ENCODE results near the gene KCNG4. TPM values are rescaled to one million over a fixed set of nuclear protein-coding genes. Genes with fewer than 3 reads are reported as not detected.

The KCNG4 gene
- total and polyA plus RNA-seq, 2 donors (not counting 1 experiment from before 2014, with no cell fraction given): not detected

DNA sequence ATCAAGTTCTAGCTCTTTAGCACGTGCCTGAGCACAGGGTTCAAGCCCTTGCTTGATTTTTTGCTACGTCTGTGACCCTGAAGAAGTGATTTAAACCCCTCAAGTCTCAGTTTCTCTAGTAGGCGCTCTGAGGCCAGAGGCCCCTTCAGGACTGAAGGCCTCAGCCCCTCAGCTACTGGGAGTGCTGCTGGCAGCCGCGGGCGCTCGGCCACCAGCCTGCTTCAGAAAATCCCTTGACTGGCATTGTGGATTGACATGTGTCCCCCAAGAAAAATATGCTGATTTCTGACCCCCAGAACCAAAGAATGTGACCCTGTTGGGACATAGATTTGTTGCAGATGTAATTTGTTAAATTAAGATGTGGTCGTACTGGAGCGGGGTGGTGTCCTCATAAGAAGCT is 34.7 kb upstream of the KCNG4 start:
- no peak overlapping the region for H3K9ac ChIP-seq (ENCODE audit: insufficient read depth, low read length)
- H3K9me3 ChIP-seq (ENCODE audit: control insufficient read depth, insufficient read depth, low read depth, low read length): no peaks in the 10 kb centered on the region
- no peak overlapping the region for H3K4me2 ChIP-seq (ENCODE audit: extremely low read depth, insufficient read depth, low read length)
- no peaks in the 10 kb centered on the region for H3K36me3 ChIP-seq (ENCODE audit: control insufficient read depth, insufficient read depth, low read length)
- H3K79me2 ChIP-seq (ENCODE audit: control insufficient read depth, insufficient read depth, low read length): no peaks in the 10 kb centered on the region
- TF ChIP-seq, protein P1, sequence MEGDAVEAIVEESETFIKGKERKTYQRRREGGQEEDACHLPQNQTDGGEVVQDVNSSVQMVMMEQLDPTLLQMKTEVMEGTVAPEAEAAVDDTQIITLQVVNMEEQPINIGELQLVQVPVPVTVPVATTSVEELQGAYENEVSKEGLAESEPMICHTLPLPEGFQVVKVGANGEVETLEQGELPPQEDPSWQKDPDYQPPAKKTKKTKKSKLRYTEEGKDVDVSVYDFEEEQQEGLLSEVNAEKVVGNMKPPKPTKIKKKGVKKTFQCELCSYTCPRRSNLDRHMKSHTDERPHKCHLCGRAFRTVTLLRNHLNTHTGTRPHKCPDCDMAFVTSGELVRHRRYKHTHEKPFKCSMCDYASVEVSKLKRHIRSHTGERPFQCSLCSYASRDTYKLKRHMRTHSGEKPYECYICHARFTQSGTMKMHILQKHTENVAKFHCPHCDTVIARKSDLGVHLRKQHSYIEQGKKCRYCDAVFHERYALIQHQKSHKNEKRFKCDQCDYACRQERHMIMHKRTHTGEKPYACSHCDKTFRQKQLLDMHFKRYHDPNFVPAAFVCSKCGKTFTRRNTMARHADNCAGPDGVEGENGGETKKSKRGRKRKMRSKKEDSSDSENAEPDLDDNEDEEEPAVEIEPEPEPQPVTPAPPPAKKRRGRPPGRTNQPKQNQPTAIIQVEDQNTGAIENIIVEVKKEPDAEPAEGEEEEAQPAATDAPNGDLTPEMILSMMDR (conservative IDR thresholded peaks at IDR 0.05 in 1 of 2, IDR thresholded peaks at IDR 0.05 in 1 of 2; ENCODE audit: low read depth in 1 of 2, low read length in 2 of 2): no peak
- no peak for TF ChIP-seq EZH2 (IDR thresholded peaks at IDR 0.05; ENCODE audit: low read length, missing control alignments)
- no peak overlapping the region for H3K27ac ChIP-seq (ENCODE audit: insufficient read depth, low read length)
- no peaks in the 10 kb centered on the region for H3K4me1 ChIP-seq (ENCODE audit: control insufficient read depth, extremely low read depth, insufficient read depth, low read length)
- H4K20me1 ChIP-seq (ENCODE audit: control insufficient read depth, extremely low read depth, insufficient read depth, low read length): no peaks in the 10 kb centered on the region
- H2AFZ ChIP-seq (ENCODE audit: low read length): no peak overlapping the region
- H3K4me3 ChIP-seq (replicated peaks in 1 of 4; ENCODE audit: control extremely low read depth in 1 of 4, insufficient read depth in 1 of 4, low read depth in 3 of 4, low read length in 4 of 4): no peak overlapping the region
- peaks cover 5% of the 10 kb centered on the region for H3K27me3 ChIP-seq (ENCODE audit: control insufficient read depth, insufficient read depth, low read length)
- DNase-seq (ENCODE audit: low read depth in 2 of 2): no peak

DNA sequence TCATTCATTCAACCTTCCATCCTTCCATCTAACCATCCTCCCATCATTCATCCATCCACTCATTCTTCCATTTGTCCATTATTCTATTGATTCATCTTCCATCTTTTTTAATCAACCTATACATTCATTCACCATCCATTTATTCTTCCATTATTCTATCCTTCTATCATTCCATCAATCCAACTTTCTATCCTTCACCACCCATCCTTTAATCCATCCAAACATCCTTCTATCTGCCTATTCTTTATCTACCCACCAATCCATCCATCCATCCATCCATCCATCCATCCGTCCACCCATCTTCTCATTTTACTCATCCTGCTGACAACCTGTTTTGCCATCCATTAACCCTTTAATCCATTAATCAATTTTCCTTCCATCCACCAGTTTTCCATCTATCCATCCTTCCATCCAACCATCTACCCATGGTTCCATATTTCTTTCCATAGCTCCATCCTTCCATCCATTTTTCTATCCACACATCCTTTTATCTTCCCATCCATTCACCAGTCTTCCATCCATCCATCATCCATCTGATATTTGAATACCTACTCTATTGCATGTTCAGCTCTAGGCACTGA is 33.0 kb upstream of the KCNG4 start:
- H3K4me1 ChIP-seq (ENCODE audit: control insufficient read depth, extremely low read depth, insufficient read depth, low read length): no peaks in the 10 kb centered on the region
- H3K79me2 ChIP-seq (ENCODE audit: control insufficient read depth, insufficient read depth, low read length): no peaks in the 10 kb centered on the region
- H2AFZ ChIP-seq (ENCODE audit: low read length): no peak overlapping the region
- no peak overlapping the region for H3K27ac ChIP-seq (ENCODE audit: insufficient read depth, low read length)
- H3K4me2 ChIP-seq (ENCODE audit: extremely low read depth, insufficient read depth, low read length): no peak overlapping the region
- H4K20me1 ChIP-seq (ENCODE audit: control insufficient read depth, extremely low read depth, insufficient read depth, low read length): no peaks in the 10 kb centered on the region
- no peaks in the 10 kb centered on the region for H3K36me3 ChIP-seq (ENCODE audit: control insufficient read depth, insufficient read depth, low read length)
- no peak overlapping the region for H3K4me3 ChIP-seq (replicated peaks in 1 of 4; ENCODE audit: control extremely low read depth in 1 of 4, insufficient read depth in 1 of 4, low read depth in 3 of 4, low read length in 4 of 4)
- TF ChIP-seq, protein P1 (conservative IDR thresholded peaks at IDR 0.05 in 1 of 2, IDR thresholded peaks at IDR 0.05 in 1 of 2; ENCODE audit: low read depth in 1 of 2, low read length in 2 of 2): no peak
- no peak for TF ChIP-seq EZH2 (IDR thresholded peaks at IDR 0.05; ENCODE audit: low read length, missing control alignments)
- DNase-seq (ENCODE audit: low read depth in 2 of 2): no peak
- no peak overlapping the region for H3K9ac ChIP-seq (ENCODE audit: insufficient read depth, low read length)
- no peaks in the 10 kb centered on the region for H3K9me3 ChIP-seq (ENCODE audit: control insufficient read depth, insufficient read depth, low read depth, low read length)
- H3K27me3 ChIP-seq (ENCODE audit: control insufficient read depth, insufficient read depth, low read length): peaks cover 9% of the 10 kb centered on the region

DNA sequence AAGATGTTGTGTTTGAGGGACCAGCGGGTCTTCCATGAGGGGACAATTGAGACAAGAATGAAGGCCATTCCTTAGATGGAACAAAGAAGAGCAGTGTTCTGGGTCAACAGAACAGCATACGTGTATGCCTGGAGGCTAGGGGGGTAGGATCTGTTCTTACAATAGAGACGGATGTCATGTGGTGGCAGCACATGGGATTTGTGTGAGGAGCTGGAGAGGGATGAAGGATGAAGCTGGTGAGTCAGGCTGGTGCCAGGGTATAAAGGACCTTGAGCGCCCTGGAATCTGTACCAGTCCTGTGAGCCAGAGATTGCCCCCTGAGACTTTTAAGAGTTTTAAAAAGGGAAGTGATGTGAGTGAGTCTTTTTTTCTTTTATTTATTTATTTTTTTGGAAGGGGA is 32.1 kb upstream of the KCNG4 start:
- Histone ChIP-seq H3K4me1 (ENCODE audit: control insufficient read depth, extremely low read depth, insufficient read depth, low read length) (no peaks in the 10 kb centered on the region), H3K27me3 (ENCODE audit: control insufficient read depth, insufficient read depth, low read length) (peaks cover 12% of the 10 kb centered on the region), H3K4me2 (ENCODE audit: extremely low read depth, insufficient read depth, low read length) (no peak overlapping the region)

More for the DNA sequence above, 32.1 kb upstream of the KCNG4 start:
- Histone ChIP-seq H3K27ac (ENCODE audit: insufficient read depth, low read length) (no peak overlapping the region), H3K4me3 (replicated peaks in 1 of 4; ENCODE audit: control extremely low read depth in 1 of 4, insufficient read depth in 1 of 4, low read depth in 3 of 4, low read length in 4 of 4) (no peak overlapping the region), H3K36me3 (ENCODE audit: control insufficient read depth, insufficient read depth, low read length) (no peaks in the 10 kb centered on the region), H3K9me3 (ENCODE audit: control insufficient read depth, insufficient read depth, low read depth, low read length) (no peaks in the 10 kb centered on the region), H3K9ac (ENCODE audit: insufficient read depth, low read length) (no peak overlapping the region), H2AFZ (ENCODE audit: low read length) (no peak overlapping the region), H4K20me1 (ENCODE audit: control insufficient read depth, extremely low read depth, insufficient read depth, low read length) (no peaks in the 10 kb centered on the region), H3K79me2 (ENCODE audit: control insufficient read depth, insufficient read depth, low read length) (no peaks in the 10 kb centered on the region)
- DNase-seq (ENCODE audit: low read depth in 2 of 2): no peak
- TF ChIP-seq EZH2 (IDR thresholded peaks at IDR 0.05; ENCODE audit: low read length, missing control alignments): no peak
- TF ChIP-seq, protein P1 (conservative IDR thresholded peaks at IDR 0.05 in 1 of 2, IDR thresholded peaks at IDR 0.05 in 1 of 2; ENCODE audit: low read depth in 1 of 2, low read length in 2 of 2): no peak

All from fibroblast of lung (primary cell).